Stimulated activated CD4-positive, alpha-beta T cell treated with anti-CD3 and anti-CD28 coated beads, Interleukin-4, amount 100 ng/mL, for 48 hours (primary cell): ENCODE measurements around the gene ABCB8.
"Not testable (repeated sequence)": the region's sequence is repeated elsewhere in the genome, so short reads cannot be mapped to it uniquely, and the experiment has no call there.

Experiments
- DNase-seq, 2 donors: peaks; one replicate each; pipeline ENCODE4 v3.0.0-alpha.2; 2020; ENCODE audit warnings: low read depth in 2 of 2

Gene ABCB8

GRCh38 chr7:150997817-150998216 is 30.4 kb upstream of the ABCB8 start:
- DNase-seq: no peak

- DNase-seq: no peak
Observed at GRCh38 chr7:150998341-150998740, 29.9 kb upstream of the ABCB8 start.

- DNase-seq: no peak
Observed at GRCh38 chr7:150999001-150999400, 29.2 kb upstream of the ABCB8 start.

- DNase-seq: no peak
Observed at GRCh38 chr7:150999497-151000230, 28.6 kb upstream of the ABCB8 start.

GRCh38 chr7:151000897-151001495 is 27.3 kb upstream of the ABCB8 start:
- DNase-seq: no peak

GRCh38 chr7:151001546-151001945 is 26.7 kb upstream of the ABCB8 start:
- DNase-seq: no peak

GRCh38 chr7:151003572-151003971 is 24.7 kb upstream of the ABCB8 start:
- no peak for DNase-seq

GRCh38 chr7:151005566-151005965 is 22.7 kb upstream of the ABCB8 start:
- no peak for DNase-seq

GRCh38 chr7:151006590-151007300 is 21.5 kb upstream of the ABCB8 start:
- DNase-seq: no peak

GRCh38 chr7:151007469-151007898 is 20.8 kb upstream of the ABCB8 start:
- DNase-seq: no peak

- DNase-seq: no peak
Observed at GRCh38 chr7:151008143-151008510, 20.1 kb upstream of the ABCB8 start.

GRCh38 chr7:151008511-151009323 is 19.5 kb upstream of the ABCB8 start:
- peak; percentile 79 to 90 for DNase-seq

GRCh38 chr7:151009327-151010036 is 18.8 kb upstream of the ABCB8 start:
- DNase-seq: no peak

GRCh38 chr7:151010037-151010306 is 18.3 kb upstream of the ABCB8 start:
- no peak for DNase-seq

GRCh38 chr7:151010307-151011096 is 17.7 kb upstream of the ABCB8 start:
- no peak for DNase-seq

GRCh38 chr7:151011097-151011409 is 17.2 kb upstream of the ABCB8 start:
- DNase-seq: no peak

- DNase-seq: not testable (repeated sequence)
Observed at GRCh38 chr7:151011616-151012015, 16.6 kb upstream of the ABCB8 start.

- DNase-seq: no peak
Observed at GRCh38 chr7:151012031-151012692, 16.1 kb upstream of the ABCB8 start.

- DNase-seq: no peak
Observed at GRCh38 chr7:151012911-151013347, 15.3 kb upstream of the ABCB8 start.

GRCh38 chr7:151013356-151013732 is 14.9 kb upstream of the ABCB8 start:
- no peak for DNase-seq
